OCI-M1 (cell line): Measurements from ENCODE around the gene DHX40.
"Not testable (repeated sequence)": the region's sequence is repeated elsewhere in the genome, so short reads cannot be mapped to it uniquely, and the experiment has no call there.

ENCODE experiments used
- DNase-seq: peaks from one replicate; lab custom pipeline; 2025; lab: John Stamatoyannopoulos, UW

The DHX40 gene

GRCh38 chr17:59631276-59631675 is 65.9 kb downstream of the DHX40 start:
- DNase-seq, result no peak

DNA sequence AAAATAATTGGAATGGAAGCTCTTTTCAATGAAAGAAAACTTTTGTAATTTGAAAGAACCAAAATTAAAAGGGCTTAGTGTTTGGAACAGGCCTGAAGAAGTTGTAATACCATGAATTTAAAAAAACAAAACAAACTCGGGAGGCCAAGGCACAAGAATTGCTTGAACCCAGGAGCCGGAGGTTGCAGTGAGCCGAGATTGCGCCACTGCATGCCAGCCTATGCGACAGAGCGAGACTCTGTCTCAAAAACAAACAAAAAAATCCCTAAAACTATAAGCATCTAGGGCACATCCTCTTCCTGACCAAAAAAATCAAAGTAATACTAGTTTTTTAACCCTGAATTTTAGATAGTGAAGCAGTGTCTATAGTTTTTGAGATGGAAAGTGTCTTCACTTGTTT is 67.0 kb downstream of the DHX40 start:
- no peak for DNase-seq

GRCh38 chr17:59633658-59634359 is 68.4 kb downstream of the DHX40 start:
- no peak for DNase-seq

DNA sequence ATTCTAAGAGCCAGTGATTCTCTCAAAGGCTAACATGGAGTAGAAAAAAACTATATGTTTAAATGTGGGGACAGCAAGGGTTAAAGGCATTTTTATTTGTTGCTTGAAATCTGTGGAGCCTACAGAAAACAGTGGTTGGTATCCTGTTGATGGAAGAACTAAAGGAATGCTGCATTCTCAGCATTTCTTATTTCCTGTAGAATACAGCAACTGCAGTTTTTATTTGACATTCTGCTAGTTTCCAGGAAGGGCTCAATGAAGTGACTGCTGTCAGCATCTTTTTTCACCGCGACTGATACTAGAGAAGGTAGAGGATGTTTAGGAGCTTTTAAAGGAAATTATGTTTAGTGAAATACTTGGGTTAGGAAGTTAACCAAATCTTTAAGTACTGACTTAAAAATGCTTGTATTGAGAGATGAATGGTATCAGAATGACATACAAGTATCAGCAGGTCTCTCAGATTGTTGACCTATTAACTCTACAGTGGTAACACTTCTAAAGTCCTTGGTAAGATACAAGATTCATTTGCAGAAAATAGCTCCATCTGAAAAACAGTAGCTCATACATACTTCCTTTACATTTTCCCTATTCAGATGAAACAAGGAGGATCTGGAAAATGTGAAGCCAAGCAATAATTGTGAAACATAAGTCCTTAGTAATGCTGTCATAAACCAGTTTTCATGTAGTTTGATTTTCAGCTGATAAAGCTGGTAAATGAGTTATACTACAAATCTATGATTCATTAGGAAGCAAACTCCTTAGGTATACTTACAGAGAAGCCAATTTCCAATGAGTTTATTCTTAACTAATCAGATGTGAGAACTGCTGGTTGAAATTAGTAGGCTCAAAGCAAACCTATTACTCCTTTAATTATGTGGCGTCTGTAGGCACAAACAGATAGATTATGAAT is 69.5 kb downstream of the DHX40 start:
- no peak for DNase-seq

- peak; percentile 21 for DNase-seq
Observed at GRCh38 chr17:59637611-59638310, 72.4 kb downstream of the DHX40 start.

- no peak for DNase-seq
Observed at GRCh38 chr17:59638553-59638952, 73.1 kb downstream of the DHX40 start.

DNA sequence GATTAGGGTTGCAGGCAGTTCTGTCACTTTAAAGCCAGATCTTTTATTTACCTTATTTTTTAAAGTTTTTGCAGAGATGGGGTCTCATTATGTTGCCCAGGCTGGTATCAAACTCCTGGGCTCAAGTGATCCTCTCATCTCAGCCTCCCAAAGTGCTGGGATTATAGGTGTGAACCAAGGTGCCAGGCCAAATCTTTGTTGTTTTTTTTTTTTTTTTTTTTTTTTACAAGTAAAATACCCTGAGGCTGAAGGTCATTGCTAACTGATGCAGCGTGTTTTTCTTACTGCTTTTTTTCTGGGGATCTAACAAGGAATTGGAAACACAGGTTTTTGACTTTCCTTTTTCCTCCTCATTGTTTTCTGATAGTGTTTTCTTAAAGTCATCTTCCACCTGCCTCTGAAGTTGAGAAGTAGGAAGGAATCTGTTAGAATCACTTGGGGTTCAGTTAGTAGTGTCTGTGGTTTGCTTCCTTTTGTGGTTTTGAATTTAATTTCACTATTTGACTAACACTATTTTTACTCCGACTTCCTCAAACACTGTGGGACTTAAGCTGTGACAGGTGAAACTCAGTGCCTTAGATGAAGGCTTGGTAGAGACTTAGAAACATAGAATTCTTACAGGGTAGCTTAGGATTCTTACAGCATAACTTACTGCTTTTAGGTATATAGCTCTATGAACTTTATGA is 76.5 kb downstream of the DHX40 start:
- DNase-seq, result peak; percentile 58

GRCh38 chr17:59642565-59642964 is 77.2 kb downstream of the DHX40 start:
- no peak for DNase-seq

GRCh38 chr17:59643159-59644140 is 78.0 kb downstream of the DHX40 start:
- no peak for DNase-seq

GRCh38 chr17:59647288-59647687 is 81.9 kb downstream of the DHX40 start:
- DNase-seq, result no peak

DNA sequence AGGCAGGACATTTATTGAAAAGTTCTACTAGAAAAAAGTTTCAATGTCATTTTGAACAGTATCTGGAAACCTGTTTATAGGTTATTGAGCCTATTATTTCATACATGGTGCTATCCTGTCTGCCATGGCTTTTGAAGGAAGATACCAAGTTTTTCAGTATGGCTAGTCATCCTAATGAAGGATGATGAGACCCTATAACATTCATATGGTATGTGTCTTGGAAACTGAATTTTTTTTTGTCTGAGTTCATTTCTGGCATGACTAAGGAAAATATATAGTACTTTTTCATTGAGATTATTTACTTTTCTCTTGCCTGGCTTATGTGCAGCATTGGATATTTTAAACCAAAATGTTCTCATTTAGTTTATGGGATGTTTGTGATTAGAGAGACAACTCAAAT is 84.5 kb downstream of the DHX40 start:
- DNase-seq, result no peak

- DNase-seq, result no peak
Observed at GRCh38 chr17:59650642-59651041, 85.2 kb downstream of the DHX40 start.

- DNase-seq, result no peak
Observed at GRCh38 chr17:59651346-59651745, 85.9 kb downstream of the DHX40 start.

DNA sequence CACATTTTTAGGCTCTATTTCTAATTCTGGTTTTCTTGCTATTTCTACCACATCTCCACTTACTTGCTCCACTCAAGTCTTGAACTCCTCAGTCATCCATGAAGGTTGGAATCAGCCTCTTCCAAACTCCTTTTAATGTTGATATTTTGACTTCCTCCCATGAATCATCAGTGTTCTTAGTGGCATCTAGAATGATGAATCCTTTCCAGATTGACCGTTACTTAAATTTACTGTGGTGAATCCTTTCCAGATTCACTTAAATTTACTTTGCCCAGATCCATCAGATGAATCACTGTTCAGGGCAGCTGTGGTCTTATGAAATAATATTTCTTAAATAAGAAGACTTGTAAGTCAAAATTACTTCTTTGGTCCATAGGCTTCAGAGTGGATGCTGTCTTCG is 86.7 kb downstream of the DHX40 start:
- DNase-seq, result no peak

GRCh38 chr17:59656624-59657023 is 91.2 kb downstream of the DHX40 start:
- not testable (repeated sequence) for DNase-seq
